GM18858 (cell line): Measurements from ENCODE around the gene TLCD3B.
"Not testable (repeated sequence)": the region's sequence is repeated elsewhere in the genome, so short reads cannot be mapped to it uniquely, and the experiment has no call there.

Source experiments
- ATAC-seq: cut with Tn5 transposase; IDR thresholded peaks from one replicate; pipeline ENCODE4 v1.9.1; 2021; ENCODE audit not compliant: unreplicated experiment

TLCD3B gene

DNA sequence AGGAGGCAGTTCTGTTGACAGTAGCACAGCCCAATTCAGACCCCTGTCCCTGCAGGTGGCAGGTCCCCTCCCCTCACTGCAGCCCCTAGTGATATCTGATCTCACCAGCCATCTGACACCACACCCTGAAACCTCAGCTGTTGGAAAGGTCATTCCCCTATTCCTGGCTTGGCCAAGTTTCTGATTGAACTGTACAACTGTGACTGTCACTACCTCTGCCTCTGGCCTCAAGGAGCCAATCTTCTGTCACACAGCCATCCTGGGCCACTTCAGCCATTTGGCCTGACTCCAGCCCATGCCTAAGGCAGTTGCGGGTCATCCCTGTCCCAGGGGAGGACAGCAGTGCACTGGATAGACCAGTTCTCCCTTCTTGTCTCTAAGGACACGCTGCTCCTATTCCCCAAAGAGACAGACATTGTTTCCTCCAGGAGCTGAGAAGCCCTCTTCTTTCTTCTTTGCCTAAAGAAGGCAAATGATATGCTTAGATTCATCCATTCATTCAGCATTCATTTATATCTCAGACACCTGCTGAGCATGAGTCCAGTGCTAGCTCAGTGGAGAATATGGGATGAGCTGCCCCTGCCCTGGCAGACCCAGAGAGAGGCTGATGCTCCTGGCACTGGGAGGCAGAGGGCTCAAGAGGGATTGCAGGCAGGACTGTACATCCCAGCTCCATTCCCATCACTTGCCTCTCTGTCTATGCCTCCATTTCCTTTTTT is 29.9 kb upstream of the TLCD3B start:
- no peak for ATAC-seq

DNA sequence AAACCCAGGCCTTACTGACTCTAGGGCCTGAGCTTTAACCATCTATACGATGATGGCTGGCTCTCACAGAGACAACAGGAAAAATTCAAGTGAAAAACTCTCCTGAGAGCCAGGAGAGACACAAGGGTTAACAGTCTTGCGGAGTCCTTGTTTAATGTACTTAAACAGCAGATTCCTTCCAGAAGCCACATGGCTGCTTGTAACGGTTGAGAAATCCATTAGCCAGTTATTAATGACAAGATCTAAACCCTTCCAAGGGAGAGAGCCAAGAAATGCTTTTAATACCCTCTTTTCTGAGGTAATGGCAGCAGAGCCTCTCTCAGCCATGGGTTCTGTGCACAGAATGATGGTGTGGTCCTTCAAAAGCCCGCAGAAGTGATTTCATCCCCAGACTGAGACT is 29.3 kb upstream of the TLCD3B start:
- no peak for ATAC-seq

DNA sequence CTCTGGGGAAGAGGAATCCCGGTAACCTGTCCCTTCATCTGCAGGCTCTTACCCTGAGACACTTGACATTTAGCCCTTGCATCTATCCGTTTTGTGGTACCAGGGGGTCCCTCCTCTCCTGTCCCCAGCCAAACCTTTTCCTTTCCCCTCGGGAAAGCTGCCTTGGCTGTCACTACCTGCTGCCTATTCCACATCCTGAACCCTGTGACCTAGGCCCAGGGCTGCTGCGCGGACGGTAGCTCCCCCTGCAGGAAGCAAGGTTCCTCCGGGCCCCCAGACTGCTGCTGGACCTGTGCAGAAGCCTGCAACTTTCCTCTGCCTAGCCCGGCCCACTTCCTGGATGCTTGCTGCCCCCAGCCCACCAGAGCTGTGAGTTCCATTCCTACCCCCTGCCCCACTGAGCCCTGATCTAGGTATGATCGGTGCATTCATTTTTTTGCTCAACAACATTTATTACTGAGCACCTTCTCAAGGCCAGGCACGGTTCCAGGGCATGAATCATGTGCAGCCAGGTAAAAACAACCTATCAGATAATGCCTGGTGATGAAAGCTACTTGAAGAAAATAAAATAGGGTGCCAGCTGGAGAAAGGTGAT is 24.0 kb upstream of the TLCD3B start:
- no peak for ATAC-seq

DNA sequence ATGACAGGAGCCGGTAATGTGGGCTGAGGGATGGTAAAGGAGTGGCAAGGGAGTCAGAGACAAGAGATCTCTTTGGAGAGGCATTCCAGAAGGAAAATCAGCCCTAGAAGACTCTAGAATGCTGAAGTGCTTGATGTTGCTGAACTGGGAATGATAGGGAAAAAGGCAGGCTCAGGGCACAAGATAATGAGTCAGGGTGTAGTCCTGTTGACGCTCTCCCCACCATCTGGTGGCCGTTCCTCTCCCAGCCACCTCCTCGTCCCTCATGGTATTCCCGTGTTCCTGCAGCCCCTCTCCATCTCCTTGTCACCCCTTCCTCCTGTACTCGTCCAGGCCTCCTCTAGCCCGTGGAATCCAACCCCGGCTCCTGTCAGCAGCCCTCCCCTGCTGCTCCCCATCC is 23.4 kb upstream of the TLCD3B start:
- no peak for ATAC-seq

DNA sequence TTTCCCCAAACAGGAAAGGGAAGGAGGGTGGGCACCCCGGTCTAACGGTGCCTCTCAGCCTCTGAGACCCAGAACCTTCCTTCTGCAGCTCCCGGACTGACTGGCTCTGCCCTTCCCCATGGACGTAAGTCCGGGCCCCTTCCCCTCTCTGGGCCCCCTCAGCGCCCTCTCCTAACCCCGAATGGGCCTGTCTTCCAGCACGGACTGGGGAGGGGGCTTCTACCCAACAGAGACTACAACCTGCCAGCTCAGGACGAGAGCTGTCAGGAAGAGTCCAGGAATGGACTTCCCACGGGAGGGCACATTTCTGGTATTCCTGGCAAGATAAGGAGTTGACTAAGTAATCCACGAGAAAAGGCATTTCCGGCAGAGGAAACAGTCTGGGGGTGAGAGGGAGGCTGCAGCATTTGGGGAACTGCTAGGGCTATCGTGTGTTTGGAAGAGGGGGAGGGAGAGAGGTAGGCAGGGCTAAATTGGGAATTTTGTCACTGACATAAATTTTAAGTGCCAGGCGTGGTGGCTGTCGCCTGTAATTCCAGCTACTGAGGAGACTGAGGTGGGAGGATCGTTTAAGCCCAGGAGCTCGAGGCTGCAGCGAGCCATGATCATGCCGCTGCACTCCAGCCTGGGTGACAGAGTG is 22.4 kb upstream of the TLCD3B start:
- ATAC-seq = no peak

DNA sequence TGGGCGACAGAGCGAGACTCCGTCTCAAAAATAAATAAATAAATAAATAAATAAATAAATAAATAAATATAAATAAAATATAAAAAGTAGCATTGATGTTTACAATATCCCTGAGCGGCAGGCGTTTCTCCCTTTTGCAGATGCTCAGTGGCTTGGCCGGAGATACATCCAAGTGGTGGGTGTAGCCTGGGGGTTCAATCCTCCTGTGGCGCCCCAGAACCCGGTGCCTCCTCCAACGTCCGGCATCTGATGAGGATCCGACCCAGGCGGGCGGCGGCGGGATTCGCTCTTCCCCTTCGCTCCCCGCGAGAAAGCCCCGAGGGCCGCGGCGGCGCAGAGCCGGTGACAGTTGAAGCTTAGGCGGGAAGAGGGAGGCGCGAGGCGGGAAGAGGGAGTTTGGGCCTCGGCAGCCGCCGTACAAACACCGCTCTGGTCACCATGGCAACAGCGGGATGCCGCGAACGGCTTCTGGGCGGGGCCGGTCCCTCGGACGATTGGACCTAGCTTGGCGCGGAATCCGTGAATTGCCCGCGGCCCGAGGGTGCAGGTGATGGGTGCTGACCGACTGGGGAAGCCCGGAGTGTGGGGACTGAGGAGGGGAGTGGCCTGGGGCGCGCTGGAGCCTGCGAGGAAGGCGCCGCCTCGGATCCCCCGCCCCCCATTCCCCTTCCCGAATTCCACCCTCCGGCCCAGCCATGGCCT is 21.8 kb upstream of the TLCD3B start:
- ATAC-seq = no peak

DNA sequence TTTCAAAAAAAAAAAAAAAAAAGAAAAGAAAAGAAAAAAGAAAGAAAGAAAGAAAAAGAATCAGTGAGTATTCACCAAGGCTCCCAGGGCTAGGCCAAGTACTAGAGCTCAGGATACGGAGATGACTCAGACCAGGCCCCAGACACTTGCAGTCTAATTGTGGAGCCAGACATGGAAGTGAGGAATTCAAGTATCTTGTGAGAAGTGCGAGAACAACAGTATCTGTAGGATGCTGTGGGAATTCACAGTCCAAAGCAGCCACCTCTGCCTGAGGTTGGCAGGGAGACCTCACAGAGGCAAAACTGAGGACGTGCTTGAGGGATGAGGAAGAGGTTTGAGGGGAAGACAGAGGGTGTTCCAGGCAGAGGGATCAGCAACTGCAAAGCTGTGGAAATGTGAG is 20.4 kb upstream of the TLCD3B start:
- no peak for ATAC-seq

DNA sequence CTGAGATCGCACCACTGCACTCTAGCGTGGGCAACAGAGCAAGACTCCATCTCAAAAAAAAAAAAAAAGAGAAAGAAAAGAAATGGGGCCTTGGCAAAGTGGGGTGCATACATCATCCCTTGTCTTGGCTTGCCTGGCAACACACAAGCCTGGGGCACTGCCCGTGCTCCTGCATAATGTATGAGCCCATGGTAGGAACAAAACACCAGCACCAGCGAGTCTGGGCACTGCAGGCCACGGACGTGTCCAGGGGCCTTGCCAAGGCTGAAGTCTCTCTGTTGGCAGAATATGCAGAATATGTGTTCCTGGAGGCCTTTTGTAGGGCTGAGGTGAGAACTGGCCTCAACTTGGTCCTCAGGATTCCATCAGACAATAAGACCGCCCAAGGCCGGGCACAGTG is 18.8 kb upstream of the TLCD3B start:
- ATAC-seq = no peak

DNA sequence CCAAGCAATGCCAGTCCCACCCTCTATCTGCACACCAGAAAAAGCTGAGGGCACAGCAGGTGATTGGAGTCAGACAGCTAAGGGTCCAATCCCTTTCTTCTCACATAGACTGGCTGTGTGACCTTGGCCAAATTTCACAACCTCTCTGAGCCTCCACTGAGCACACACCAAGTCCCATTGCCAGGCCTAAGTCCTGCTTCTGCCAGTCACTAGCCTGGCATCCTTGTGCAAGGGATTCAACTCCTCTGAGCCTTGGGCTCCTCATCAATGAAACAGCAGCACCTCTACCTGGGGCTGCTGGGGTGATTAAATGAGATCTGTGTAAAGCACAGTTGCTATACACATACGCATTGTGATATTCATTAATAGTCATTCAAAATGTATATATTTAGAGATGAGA is 15.5 kb upstream of the TLCD3B start:
- no peak for ATAC-seq

DNA sequence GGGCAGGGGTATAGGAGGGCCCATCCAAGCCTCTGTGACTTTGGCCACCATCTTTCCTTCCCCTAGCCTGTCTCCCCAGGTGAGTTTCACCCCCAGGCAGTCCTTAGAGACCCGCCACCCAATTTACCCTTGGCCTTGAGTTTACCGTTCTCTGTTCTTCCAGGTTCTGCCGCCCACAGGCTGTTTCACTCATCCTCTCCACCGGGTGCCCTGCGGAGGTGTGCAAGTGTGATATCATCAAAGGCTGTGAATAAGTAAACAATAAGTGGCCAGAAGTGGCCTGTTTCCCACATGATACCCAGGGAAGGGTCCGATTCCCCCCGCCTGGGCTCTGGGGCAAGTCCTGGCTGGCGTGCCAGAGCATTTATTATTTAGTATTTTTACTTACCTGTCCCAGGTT is 15.1 kb upstream of the TLCD3B start:
- no peak for ATAC-seq

DNA sequence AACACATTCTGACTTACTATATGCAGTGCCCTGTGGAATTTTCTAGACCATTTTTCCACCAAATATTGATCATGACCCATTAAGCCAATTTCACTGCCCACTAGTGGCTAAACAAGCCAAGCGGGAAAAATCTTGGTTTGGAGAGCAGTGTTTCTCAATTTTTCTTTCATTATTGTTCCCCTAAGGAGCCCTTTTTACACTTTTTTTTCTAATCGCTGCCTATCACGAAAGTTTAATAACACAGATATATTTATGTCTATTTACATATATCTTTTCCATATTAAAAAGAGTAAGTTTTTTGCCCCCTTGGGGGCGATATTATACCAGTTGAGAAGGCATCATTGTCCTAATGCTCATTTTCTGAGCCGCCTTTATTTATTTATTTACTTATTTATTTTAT is 10.8 kb upstream of the TLCD3B start:
- ATAC-seq = no peak

DNA sequence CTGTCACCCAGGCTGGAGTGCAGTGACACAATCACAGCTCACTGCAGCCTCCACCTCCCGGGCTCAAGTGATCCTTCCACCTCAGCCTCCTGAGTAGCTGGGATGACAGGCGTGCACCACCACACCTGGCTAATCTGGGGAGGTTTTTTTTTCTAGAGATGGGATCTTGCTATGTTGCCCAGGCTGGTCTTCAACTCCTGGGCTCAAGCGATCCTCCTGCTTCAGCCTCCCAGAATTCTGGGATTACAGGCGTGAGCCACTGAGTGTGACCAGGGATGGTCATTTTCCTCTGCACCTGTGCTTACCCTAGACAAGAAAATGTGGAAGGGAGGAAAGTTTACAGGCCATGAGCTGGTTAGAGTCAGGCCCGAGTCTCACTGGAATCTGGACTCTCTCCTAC is 9.6 kb upstream of the TLCD3B start:
- not testable (repeated sequence) for ATAC-seq

DNA sequence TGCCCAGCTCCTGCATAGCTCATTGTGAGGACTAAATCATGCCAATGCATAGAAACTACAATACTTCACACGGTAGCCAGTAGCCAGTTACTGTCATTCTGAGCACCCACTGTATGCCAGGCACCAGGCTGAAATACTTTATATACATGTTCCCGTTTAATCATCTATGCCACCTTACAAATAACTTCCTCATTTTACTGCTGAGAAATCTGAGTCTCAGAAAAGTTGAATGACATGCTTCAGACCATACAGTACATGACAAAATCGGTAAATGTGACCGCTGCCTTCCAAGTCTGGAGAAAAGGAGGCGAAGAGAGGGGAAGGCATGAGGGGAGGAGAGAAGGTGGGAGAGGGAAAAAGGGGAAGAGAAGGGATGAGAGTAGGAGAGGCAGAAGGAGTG is 9.2 kb upstream of the TLCD3B start:
- ATAC-seq = no peak

DNA sequence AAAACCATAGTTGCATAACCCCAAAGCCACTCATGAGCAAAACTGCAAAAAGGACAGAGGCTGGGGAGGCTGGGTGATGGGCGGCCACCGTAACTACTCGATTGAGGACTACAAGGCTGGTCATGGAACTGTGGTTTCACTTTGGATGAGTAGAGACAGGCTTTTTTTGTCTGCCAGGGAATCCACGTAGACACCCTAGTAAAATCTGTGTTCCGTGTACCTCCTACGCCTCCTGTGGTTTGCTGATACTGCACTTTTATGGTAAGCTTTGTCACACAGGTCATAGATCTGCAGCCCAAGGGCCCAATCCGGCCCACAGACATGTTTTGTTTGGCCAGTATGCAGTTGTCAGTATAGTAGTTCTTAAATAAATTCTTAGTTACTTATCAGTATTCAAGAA is 2.2 kb upstream of the TLCD3B start:
- ATAC-seq = no peak

DNA sequence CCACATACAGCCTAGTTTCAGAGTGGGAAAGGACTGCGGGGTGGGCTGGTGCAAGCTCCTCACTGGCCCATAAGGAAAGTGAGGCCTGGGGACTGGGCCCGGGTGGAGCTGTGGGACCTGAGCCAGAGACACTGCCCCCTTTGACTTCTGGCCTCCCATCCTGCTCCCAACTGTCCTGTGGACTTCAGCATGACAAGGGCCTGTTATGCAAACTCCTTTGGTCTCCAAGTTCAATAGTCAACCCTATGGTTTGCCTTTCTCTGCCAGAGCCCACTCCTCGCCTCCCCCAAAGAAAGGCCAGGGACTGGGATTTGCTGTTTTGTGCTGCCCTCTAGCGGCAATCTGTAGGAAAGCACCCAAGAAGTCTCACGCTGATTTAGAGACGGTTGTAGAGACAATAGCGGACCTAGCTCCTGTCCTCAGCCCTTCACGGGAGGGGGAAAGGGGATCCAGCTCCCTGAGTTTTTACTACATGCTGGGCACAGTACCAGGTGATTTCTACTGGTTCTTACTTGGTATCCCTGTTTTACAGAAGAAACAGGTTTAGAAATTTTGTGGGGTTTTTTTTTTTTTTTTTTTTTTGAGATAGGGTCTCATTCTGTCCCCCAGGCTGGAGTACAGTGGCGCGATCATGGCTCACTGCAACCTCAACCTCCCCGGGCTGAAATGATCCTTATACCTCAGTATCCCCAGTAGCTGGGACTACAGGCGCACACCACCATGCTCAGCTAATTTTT is 1.2 kb upstream of the TLCD3B start:
- ATAC-seq = no peak

DNA sequence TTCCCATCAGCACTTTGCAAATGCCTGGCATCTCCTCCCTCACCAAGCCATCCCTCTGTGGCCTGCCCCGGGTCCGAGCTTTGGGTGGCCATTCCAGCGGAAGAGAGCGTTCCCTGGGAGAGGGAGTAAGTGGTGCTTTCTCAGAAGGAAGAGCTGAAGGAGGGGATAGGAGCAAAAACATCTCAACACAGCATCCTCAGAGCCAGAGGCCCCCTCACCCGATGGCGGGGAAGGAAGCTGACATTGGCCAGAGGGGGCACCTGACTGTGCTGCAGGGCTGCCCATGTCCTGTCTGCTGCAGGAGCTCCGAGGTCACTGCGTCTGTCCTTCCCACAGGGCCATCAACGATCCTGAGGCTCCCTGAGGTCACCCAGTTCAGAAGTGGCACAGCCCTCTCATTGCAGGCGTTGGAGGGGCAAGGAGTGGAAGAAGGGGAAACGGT is 427 bp upstream of the TLCD3B start:
- ATAC-seq = no peak

DNA sequence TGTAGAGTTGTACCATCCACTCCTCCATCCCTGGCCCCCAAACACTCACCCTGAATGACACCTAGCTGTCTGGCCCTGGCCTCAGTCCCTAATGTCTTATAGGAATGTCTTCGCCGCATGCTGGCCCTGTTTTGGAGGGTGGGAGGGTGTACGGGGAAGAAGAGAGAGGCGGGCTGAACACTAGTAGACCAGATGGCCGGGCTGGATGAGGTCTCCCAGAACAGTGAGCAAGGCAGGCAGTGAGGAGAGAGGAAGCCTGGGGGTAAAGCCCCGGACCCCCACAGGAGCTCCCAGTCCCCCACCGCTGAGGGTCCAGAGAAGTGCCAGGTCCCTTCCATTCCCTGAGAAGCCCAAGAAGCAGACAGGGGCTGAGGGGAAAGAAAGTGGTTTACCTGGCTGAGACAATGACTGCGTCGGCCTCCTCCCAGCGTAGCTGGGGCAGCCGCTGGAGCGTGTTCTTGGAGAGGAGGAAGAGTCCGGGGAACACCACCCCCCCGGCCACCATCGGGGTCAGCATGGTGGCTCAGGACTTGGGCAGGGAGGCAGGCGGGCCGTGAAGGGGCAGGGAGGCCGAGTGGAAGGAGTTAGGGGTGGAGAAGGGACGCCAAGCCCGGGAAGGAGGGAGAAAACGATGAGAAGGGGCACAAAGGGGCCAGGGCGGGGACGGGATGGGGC is 923 bp downstream of the TLCD3B start:
- no peak for ATAC-seq

DNA sequence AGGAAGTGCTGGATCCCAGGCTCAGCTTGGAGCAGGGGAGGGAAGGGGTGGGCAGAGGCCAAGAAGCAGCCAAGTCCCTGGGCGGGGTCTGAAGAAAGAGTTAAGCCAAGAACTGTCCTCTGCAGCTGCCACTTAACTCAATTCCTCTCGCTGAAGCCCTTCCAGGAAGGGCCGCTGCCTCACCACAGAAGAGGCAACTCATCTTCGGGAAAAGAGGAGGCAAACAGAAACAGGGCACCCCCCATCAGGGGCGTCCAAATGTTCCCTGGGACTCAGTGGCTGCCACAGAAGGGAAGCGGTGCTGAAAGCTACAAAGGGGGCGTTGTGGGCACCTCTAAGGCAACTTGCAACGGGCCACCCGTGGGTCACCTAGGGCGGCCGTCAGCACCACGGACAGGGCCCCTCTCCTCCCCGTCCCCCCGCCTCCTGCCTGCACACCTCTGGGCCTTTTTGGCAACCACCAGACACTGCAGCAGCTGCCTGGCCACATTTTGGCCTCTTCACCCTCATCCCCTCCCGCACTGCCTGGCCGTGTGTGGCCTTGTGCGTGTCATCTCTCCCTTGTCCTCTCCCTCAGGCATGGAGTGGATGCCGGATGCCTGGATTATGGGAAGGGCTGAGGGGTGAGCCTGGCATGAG is 2.5 kb downstream of the TLCD3B start:
- ATAC-seq = no peak

DNA sequence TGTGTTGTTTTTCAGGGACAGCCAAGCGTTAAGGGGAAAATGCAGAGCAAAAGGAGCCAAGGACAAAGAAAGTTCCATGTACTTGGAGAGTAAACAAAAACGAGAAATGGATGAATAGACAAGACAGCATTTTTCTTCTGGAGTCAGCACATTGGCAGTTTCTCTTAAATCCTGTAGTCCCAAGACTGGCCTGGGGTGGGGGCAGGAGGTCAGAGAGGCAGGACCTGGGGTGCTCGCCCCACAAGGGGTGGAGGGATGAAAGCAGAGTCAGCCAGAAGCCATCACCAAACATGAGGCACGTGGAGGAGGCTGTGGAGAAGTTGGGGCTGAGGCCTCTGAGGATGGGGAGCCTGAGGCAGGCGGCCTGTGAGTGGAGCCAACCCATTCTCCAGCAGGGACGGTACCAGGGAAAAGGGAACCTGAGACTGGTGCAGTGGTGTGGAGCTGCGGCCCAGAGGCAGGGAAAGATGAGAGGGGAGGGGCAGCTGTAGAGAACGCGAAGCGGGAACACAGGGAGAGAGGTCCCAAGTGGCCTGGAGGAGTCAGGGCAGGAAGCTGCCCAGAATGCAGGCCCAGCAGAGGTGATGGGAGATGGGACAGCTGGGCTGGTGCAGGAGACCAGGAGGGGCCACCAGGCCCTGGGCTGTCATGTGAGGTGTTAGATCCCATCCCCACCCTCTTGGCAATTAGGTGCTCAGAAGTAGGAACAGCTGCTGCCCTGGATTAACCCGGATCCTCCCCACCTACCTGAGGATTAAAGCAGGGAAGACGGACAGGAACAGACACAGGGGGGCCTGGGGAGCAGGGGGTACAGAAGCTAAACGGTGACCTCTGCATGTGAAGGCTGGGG is 3.3 kb downstream of the TLCD3B start:
- ATAC-seq = no peak
